ENCODE data around the gene DCP1B.
"Not testable (repeated sequence)": the region's sequence is repeated elsewhere in the genome, so short reads cannot be mapped to it uniquely, and the experiment has no call there.

The DCP1B gene

DNA sequence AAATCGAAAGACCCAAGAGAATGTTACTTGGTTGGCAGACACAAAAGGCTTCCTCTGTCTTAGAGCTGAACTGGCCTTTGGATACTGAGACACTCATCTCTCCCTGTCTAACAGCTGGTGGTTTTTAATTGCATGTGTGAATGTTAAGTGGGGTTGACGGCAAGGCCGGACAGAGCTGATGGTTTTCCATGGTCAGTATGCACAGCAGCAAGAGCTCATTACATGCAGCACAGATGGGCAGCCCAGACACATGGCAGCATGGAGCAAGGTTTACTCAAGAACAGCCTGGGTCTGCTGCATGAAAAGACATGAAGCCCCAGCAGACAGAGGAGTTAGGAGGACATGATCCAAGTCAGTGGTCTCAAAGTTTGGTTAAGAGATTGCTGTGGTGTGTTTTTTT lies 58.0 kb downstream of the DCP1B start:
- TF ChIP-seq, protein P1, sequence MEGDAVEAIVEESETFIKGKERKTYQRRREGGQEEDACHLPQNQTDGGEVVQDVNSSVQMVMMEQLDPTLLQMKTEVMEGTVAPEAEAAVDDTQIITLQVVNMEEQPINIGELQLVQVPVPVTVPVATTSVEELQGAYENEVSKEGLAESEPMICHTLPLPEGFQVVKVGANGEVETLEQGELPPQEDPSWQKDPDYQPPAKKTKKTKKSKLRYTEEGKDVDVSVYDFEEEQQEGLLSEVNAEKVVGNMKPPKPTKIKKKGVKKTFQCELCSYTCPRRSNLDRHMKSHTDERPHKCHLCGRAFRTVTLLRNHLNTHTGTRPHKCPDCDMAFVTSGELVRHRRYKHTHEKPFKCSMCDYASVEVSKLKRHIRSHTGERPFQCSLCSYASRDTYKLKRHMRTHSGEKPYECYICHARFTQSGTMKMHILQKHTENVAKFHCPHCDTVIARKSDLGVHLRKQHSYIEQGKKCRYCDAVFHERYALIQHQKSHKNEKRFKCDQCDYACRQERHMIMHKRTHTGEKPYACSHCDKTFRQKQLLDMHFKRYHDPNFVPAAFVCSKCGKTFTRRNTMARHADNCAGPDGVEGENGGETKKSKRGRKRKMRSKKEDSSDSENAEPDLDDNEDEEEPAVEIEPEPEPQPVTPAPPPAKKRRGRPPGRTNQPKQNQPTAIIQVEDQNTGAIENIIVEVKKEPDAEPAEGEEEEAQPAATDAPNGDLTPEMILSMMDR (conservative IDR thresholded peaks at IDR 0.05; ENCODE audit: low read depth, low read length) = no peak
- no peak for DNase-seq (ENCODE audit: low read depth)
- no peak overlapping the region for H3K4me3 ChIP-seq (ENCODE audit: low read depth, low read length)

DNA sequence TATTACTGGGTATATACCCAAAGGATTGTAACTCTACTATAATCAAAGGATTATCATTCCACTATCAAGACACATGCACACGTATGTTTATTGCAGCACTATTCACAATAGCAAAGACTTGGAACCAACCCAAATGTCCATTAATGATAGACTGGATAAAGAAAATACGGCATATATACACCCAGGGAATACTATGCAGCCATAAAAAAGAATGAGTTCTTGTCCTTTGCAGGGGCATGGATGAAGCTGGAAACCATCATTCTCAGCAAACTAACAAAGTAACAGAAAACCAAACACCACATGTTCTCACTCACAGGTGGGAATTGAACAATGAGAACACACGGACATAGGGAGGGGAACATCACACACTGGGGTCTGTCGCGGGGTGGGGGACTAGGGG lies 58.8 kb downstream of the DCP1B start:
- not testable (repeated sequence) for H3K4me3 ChIP-seq (ENCODE audit: low read depth, low read length); DNase-seq (ENCODE audit: low read depth)

GRCh38 chr12:1939801-1940607 lies 64.3 kb downstream of the DCP1B start:
- no peak overlapping the region for H3K4me3 ChIP-seq (ENCODE audit: low read depth, low read length)
- peak; percentile 90 for DNase-seq (ENCODE audit: low read depth)
- TF ChIP-seq, protein P1 (conservative IDR thresholded peaks at IDR 0.05; ENCODE audit: low read depth, low read length) = peak; percentile 98

GRCh38 chr12:1939331-1939730 lies 64.9 kb downstream of the DCP1B start:
- H3K4me3 ChIP-seq (ENCODE audit: low read depth, low read length) = no peak overlapping the region
- TF ChIP-seq, protein P1 (conservative IDR thresholded peaks at IDR 0.05; ENCODE audit: low read depth, low read length) = no peak
- DNase-seq (ENCODE audit: low read depth) = no peak

- DNase-seq (ENCODE audit: low read depth) = no peak
- H3K4me3 ChIP-seq (ENCODE audit: low read depth, low read length) = no peak overlapping the region
- TF ChIP-seq, protein P1 (conservative IDR thresholded peaks at IDR 0.05; ENCODE audit: low read depth, low read length) = no peak
These were observed 66.6 kb downstream of the DCP1B start for GRCh38 chr12:1937481-1938224.

DNA sequence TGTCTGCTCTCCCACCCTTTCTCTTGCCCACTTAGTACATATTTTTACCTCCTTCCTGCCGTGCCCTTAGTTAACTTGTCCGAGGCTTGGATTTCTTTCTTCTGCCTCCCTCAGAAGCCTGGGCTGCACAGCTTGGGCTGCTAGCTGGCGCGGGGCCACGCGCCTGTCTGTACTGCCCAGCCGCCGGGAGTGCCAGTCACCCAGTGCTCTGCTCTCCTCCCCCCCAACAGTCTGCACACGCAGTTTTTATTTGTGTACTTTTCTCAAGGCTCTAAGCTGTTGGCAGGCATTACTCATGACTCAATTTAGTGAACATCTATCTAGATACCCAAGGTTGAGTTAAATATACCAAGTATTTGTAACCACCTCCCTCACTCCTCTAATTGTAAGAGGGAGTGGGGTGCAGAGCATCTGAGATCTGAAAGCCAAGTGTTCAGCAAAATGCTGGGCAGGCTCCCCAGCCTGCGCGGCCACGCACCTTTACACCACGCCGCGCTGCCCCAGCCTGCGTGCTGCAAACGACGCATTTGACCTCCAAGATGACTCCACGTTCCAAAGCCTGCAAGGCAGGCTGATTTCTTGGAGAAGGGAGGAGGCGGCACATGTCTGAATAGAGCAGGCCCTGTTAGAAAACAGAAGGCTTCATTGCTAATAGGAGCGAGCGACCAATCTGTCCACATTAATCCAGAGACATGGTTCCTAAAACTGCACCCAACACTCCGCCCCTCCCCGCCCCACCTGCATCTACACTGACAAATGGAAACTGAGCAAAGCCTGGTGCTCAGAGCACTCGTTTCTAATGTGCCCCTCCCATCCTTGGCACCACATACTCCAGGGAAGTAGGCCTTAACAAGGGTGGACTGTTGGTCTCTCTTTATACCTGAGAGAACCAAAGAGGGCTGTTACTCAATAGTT lies 67.6 kb downstream of the DCP1B start:
- DNase-seq (ENCODE audit: low read depth) = peak; percentile 68
- TF ChIP-seq, protein P1 (conservative IDR thresholded peaks at IDR 0.05; ENCODE audit: low read depth, low read length) = no peak
- H3K4me3 ChIP-seq (ENCODE audit: low read depth, low read length) = no peak overlapping the region
